PFSK-1 (cell line): ENCODE results near the gene GTF3C4.

Source experiments
- FOXP2 ChIP-seq: optimal IDR thresholded peaks from 2 replicates; pipeline ENCODE3; 2011; ENCODE audit warnings: borderline replicate concordance, control low read depth, inconsistent platforms; ENCODE audit not compliant: insufficient read depth; ENCODE audit errors: extremely low read length, extremely low read depth
- POLR2AphosphoS5 ChIP-seq: IDR thresholded peaks from 2 replicates; pipeline ENCODE4 v1.6.1; 2012; ENCODE audit warnings: low read depth, mild to moderate bottlenecking, control low read depth, low read length, moderate library complexity
- REST ChIP-seq, 2 experiments: IDR thresholded peaks; 2 replicates each; pipeline versions ENCODE4 v1.6.1 to v1.8.0; 2011 to 2012; ENCODE audit warnings: low read depth in 2 of 2, low read length in 2 of 2, control low read depth in 1 of 2, inconsistent platforms in 1 of 2, mild to moderate bottlenecking in 1 of 2, moderate library complexity in 1 of 2; ENCODE audit not compliant: insufficient read depth in 1 of 2
- SIN3A ChIP-seq: IDR thresholded peaks from 2 replicates; pipeline ENCODE4 v1.6.1; 2012; ENCODE audit warnings: mild to moderate bottlenecking, low read length, moderate library complexity, borderline replicate concordance; ENCODE audit not compliant: insufficient read depth
- TAF1 ChIP-seq: IDR thresholded peaks from 2 replicates; pipeline ENCODE4 v1.6.1; 2012; ENCODE audit warnings: low read length, control low read depth, borderline replicate concordance; ENCODE audit not compliant: insufficient read depth

The GTF3C4 gene

GRCh38 chr9:132721661-132722060, 51.4 kb downstream of the GTF3C4 start:
- TF ChIP-seq REST (IDR thresholded peaks at IDR 0.05; ENCODE audit: insufficient read depth in 1 of 2, low read depth in 2 of 2, low read length in 2 of 2) (no peak), SIN3A (no peak), TAF1 (no peak), POLR2AphosphoS5 (no peak)

GRCh38 chr9:132722564-132723065, 52.4 kb downstream of the GTF3C4 start:
- TF ChIP-seq FOXP2 = no peak

- no peak for TF ChIP-seq POLR2AphosphoS5
- TF ChIP-seq TAF1 = no peak
- no peak for TF ChIP-seq REST (IDR thresholded peaks at IDR 0.05; ENCODE audit: insufficient read depth in 1 of 2, low read depth in 2 of 2, low read length in 2 of 2)
- TF ChIP-seq SIN3A = no peak
- TF ChIP-seq FOXP2 = no peak
These were observed 53.5 kb downstream of the GTF3C4 start for GRCh38 chr9:132723809-132724208.

- no peak for TF ChIP-seq POLR2AphosphoS5
- no peak for TF ChIP-seq SIN3A
- no peak for TF ChIP-seq FOXP2
- TF ChIP-seq TAF1 = no peak
- no peak for TF ChIP-seq REST (IDR thresholded peaks at IDR 0.05; ENCODE audit: insufficient read depth in 1 of 2, low read depth in 2 of 2, low read length in 2 of 2)
These were observed 55.0 kb downstream of the GTF3C4 start for GRCh38 chr9:132725306-132725705.

- no peak for TF ChIP-seq TAF1
- no peak for TF ChIP-seq REST (IDR thresholded peaks at IDR 0.05; ENCODE audit: insufficient read depth in 1 of 2, low read depth in 2 of 2, low read length in 2 of 2)
- no peak for TF ChIP-seq POLR2AphosphoS5
- TF ChIP-seq SIN3A = no peak
- TF ChIP-seq FOXP2 = no peak
These were observed 56.4 kb downstream of the GTF3C4 start for GRCh38 chr9:132726576-132727130.
